GM12864 (cell line): ENCODE measurements around the gene ZBTB4.

Experiments used
- DNase-seq: peaks from one replicate; pipeline ENCODE4 v3.0.0-alpha.2; 2011; ENCODE audit warnings: low read depth
- H3K4me3 ChIP-seq: 2 replicates; pipeline ENCODE4 v1.5.1; 2011; ENCODE audit warnings: mild to moderate bottlenecking, low read depth, low read length, control low read depth
- TF ChIP-seq, protein P1 (sequence below): IDR thresholded peaks from 2 replicates; pipeline ENCODE4 v1.5.1; 2011; ENCODE audit warnings: low read depth, mild to moderate bottlenecking, moderate library complexity, low read length, control low read depth, inconsistent platforms; ENCODE audit errors: missing control alignments

Gene ZBTB4

GRCh38 chr17:7495906-7496434 is 16.5 kb upstream of the ZBTB4 start:
- no peak overlapping the region for H3K4me3 ChIP-seq
- no peak for DNase-seq
- TF ChIP-seq, protein P1, sequence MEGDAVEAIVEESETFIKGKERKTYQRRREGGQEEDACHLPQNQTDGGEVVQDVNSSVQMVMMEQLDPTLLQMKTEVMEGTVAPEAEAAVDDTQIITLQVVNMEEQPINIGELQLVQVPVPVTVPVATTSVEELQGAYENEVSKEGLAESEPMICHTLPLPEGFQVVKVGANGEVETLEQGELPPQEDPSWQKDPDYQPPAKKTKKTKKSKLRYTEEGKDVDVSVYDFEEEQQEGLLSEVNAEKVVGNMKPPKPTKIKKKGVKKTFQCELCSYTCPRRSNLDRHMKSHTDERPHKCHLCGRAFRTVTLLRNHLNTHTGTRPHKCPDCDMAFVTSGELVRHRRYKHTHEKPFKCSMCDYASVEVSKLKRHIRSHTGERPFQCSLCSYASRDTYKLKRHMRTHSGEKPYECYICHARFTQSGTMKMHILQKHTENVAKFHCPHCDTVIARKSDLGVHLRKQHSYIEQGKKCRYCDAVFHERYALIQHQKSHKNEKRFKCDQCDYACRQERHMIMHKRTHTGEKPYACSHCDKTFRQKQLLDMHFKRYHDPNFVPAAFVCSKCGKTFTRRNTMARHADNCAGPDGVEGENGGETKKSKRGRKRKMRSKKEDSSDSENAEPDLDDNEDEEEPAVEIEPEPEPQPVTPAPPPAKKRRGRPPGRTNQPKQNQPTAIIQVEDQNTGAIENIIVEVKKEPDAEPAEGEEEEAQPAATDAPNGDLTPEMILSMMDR, result no peak

DNA sequence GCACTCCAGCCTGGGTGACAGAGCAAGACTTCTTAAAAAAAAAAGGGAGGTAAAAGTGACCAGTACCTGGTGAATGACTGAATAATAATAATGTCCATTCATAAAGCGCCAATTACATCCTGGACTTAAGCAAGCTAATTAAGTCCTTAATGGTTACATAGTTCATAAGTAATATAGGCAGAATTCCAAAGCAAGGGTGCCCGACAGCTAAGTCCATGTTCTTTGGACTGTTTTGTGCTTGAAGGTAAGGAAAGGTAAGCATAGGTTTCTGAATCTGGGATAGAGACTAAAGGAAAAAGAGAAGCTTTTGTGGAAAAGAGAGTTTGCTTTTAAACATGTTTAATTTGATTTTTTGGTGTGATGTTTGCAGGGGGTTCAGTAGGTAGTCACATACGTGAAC is 14.5 kb upstream of the ZBTB4 start:
- TF ChIP-seq, protein P1, result no peak
- H3K4me3 ChIP-seq, result no peak overlapping the region
- DNase-seq, result no peak

GRCh38 chr17:7491583-7491982 is 12.2 kb upstream of the ZBTB4 start:
- TF ChIP-seq, protein P1, result no peak
- no peak for DNase-seq
- no peak overlapping the region for H3K4me3 ChIP-seq

- TF ChIP-seq, protein P1, result no peak
- H3K4me3 ChIP-seq, result no peak overlapping the region
- DNase-seq, result no peak
Observed at GRCh38 chr17:7490144-7490543, 10.7 kb upstream of the ZBTB4 start.

DNA sequence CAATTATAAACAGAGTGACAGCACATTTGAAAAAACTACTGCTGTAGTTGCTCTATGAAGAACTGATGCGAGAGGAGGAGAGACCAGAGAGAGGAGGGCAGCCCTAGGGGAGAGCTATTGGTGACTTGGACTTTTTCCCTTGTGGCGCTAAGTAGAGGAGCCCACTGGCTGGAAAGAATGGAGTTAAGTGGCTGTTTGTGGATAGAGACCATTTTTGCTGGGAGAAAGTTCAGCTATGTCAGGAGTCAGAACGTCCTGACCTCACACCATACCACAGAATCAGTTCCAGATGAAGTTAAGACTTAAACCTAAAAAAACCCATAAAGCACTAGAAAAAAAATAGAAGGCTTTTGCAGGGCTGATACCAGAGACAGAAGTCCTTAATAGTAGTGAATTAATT is 6.8 kb upstream of the ZBTB4 start:
- H3K4me3 ChIP-seq, result peak overlapping the region; percentile 76
- TF ChIP-seq, protein P1, result no peak
- DNase-seq, result no peak

DNA sequence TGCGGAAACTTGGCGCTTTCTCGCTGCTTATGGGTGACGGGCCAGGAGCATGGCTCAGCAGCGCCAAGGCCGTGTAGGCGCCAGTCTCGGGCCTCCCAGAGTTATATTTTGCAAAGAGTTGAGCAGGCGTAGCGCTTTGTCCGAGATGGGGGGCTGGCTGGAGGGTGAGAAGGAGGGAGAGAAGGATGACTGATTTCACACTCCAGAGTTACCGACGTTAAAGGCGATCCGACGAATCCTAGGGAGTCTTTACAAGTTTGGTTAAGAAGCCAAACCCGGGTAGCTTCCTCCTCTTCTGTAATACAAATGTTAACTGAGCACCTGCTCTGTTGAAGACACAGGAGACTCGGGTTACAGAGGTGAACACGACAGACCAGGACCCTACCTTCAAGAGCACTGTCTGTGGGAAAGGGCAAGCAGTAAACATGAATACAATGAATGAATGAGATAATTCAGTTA is 5.5 kb upstream of the ZBTB4 start:
- H3K4me3 ChIP-seq, result peak overlapping the region; percentile 76
- TF ChIP-seq, protein P1, result no peak
- no peak for DNase-seq
